ENCODE results near the gene ATXN7L1.

ATXN7L1 gene

GRCh38 chr7:105876091-105876963 is at the start of gene ATXN7L1:
ATXN7L1 (minus strand) TSS chr7:105876599; CDS start chr7:105876558, 41 bp downstream.
- peak; percentile 85 for DNase-seq

- no peak for DNase-seq
Observed at GRCh38 chr7:105926131-105926530, 49.7 kb upstream of the ATXN7L1 start.

- DNase-seq = no peak
Observed at GRCh38 chr7:105924945-105925344, 48.5 kb upstream of the ATXN7L1 start.

- no peak for DNase-seq
Observed at GRCh38 chr7:105920766-105921165, 44.4 kb upstream of the ATXN7L1 start.

GRCh38 chr7:105917659-105918058 is 41.3 kb upstream of the ATXN7L1 start:
- no peak for DNase-seq

- DNase-seq = no peak
Observed at GRCh38 chr7:105916603-105917002, 40.2 kb upstream of the ATXN7L1 start.

GRCh38 chr7:105913947-105914346 is 37.5 kb upstream of the ATXN7L1 start:
- DNase-seq = no peak

- DNase-seq = no peak
Observed at GRCh38 chr7:105911961-105912575, 35.7 kb upstream of the ATXN7L1 start.

- no peak for DNase-seq
Observed at GRCh38 chr7:105910172-105910571, 33.8 kb upstream of the ATXN7L1 start.

GRCh38 chr7:105909742-105910141 is 33.3 kb upstream of the ATXN7L1 start:
- no peak for DNase-seq

- no peak for DNase-seq
Observed at GRCh38 chr7:105907129-105907846, 30.9 kb upstream of the ATXN7L1 start.

GRCh38 chr7:105906695-105907094 is 30.3 kb upstream of the ATXN7L1 start:
- DNase-seq = no peak

GRCh38 chr7:105905910-105906568 is 29.6 kb upstream of the ATXN7L1 start:
- DNase-seq = peak; percentile 13

- no peak for DNase-seq
Observed at GRCh38 chr7:105905209-105905909, 29.0 kb upstream of the ATXN7L1 start.

GRCh38 chr7:105904064-105904463 is 27.7 kb upstream of the ATXN7L1 start:
- DNase-seq = no peak

- no peak for DNase-seq
Observed at GRCh38 chr7:105902325-105902911, 26.0 kb upstream of the ATXN7L1 start.

GRCh38 chr7:105897999-105898398 is 21.6 kb upstream of the ATXN7L1 start:
- DNase-seq = no peak

- DNase-seq = peak; percentile 99
Observed at GRCh38 chr7:105896407-105896911, 20.1 kb upstream of the ATXN7L1 start.

- no peak for DNase-seq
Observed at GRCh38 chr7:105894131-105894530, 17.7 kb upstream of the ATXN7L1 start.

GRCh38 chr7:105892387-105892786 is 16.0 kb upstream of the ATXN7L1 start:
- DNase-seq = no peak

GRCh38 chr7:105890290-105890997 is 14.0 kb upstream of the ATXN7L1 start:
- DNase-seq = no peak
